PC-3 (cell line): ENCODE results near the gene GABBR2. TPM values are rescaled to one million over a fixed set of nuclear protein-coding genes. Genes with fewer than 3 reads are reported as not detected.

Source experiments
- ATAC-seq: fragments of 200-7000 bp; cut with Tn5 transposase; 2 replicates; pipeline ENCODE4 v1.9.1; 2020; ENCODE audit warnings: mild to moderate bottlenecking, moderate library complexity
- BruUV-seq: library from RNA; stranded (reverse); fragments of 400-500 nt; replicated peaks from 2 replicates; lab custom pipeline; 2021; lab: Mats Ljungman, UMichigan
- CTCF ChIA-PET: fragments of 300-600 bp; sonication (Branson Sonifier 250); formaldehyde crosslinking; loops from one replicate; lab custom pipeline; 2022; ENCODE audit warnings: antibody characterized with exemption; lab: Charles Lee
- POLR2A ChIA-PET: fragments of 300-600 bp; sonication (Branson Sonifier 250); formaldehyde crosslinking; loops from one replicate; lab custom pipeline; 2022; ENCODE audit warnings: antibody characterized with exemption; ENCODE audit not compliant: unreplicated experiment; lab: Charles Lee
- DNase-seq: peaks from one replicate; pipeline ENCODE4 v3.0.0-alpha.2; 2015
- H2AFZ ChIP-seq: fragments of 300-600 bp; sonication (generic); 2 replicates; pipeline ENCODE4 v1.6.0; 2016; ENCODE audit warnings: antibody characterized with exemption, low read length
- H3F3A ChIP-seq: fragments of 300-600 bp; sonication (generic); one replicate; pipeline ENCODE4 v1.6.0; 2017; ENCODE audit warnings: antibody characterized with exemption, low read length, control low read depth, mild to moderate bottlenecking; ENCODE audit not compliant: unreplicated experiment
- H3K27ac ChIP-seq: fragments of 300-600 bp; sonication (generic); 2 replicates; pipeline ENCODE4 v1.5.1; 2016; ENCODE audit warnings: mild to moderate bottlenecking, low read length
- H3K27me3 ChIP-seq: fragments of 300-600 bp; sonication (generic); 2 replicates; pipeline ENCODE4 v1.6.1; 2016; ENCODE audit warnings: low read length, mixed read lengths
- H3K36me3 ChIP-seq: fragments of 300-600 bp; sonication (generic); 2 replicates; pipeline ENCODE4 v1.6.1; 2016; ENCODE audit warnings: low read depth, mixed run types, low read length, mixed read lengths
- H3K4me1 ChIP-seq: fragments of 300-600 bp; sonication (generic); 2 replicates; pipeline ENCODE4 v1.5.1; 2016; ENCODE audit warnings: low read length; ENCODE audit not compliant: insufficient read depth
- H3K4me2 ChIP-seq: fragments of 300-600 bp; sonication (generic); 2 replicates; pipeline ENCODE4 v1.6.0; 2016; ENCODE audit warnings: low read length
- H3K4me3 ChIP-seq: fragments of 300-600 bp; sonication (generic); 2 replicates; pipeline ENCODE4 v1.5.1; 2016; ENCODE audit warnings: mild to moderate bottlenecking, low read length, mixed read lengths
- H3K79me2 ChIP-seq: fragments of 300-600 bp; sonication (generic); 2 replicates; pipeline ENCODE4 v1.6.1; 2017; ENCODE audit warnings: low read length, mixed read lengths
- H3K9ac ChIP-seq: fragments of 300-600 bp; sonication (generic); 2 replicates; pipeline ENCODE4 v1.6.0; 2016; ENCODE audit warnings: mild to moderate bottlenecking, low read length
- H3K9me2 ChIP-seq: fragments of 300-600 bp; sonication (generic); replicated peaks from 2 replicates; pipeline ENCODE4 v1.6.1; 2016; ENCODE audit warnings: mixed run types, low read length, mixed read lengths
- H3K9me3 ChIP-seq: fragments of 300-600 bp; sonication (generic); 2 replicates; pipeline ENCODE4 v1.6.1; 2016; ENCODE audit warnings: low read length, mixed read lengths
- H4K20me1 ChIP-seq: fragments of 300-600 bp; sonication (generic); 2 replicates; pipeline ENCODE4 v1.6.1; 2016; ENCODE audit warnings: low read length, mixed read lengths
- CTCF ChIP-seq: fragments of 300-600 bp; sonication (generic); conservative IDR thresholded peaks from 2 replicates; pipeline ENCODE4 v1.5.1; 2017; ENCODE audit warnings: antibody characterized with exemption, low read depth, mild to moderate bottlenecking, low read length
- EZH2 ChIP-seq: fragments of 300-600 bp; sonication (generic); IDR thresholded peaks from one replicate; pipeline ENCODE4 v1.6.1; 2017; ENCODE audit warnings: antibody characterized with exemption, mild to moderate bottlenecking, low read length; ENCODE audit not compliant: unreplicated experiment
- EZH2phosphoT487 ChIP-seq: fragments of 300-600 bp; sonication (generic); IDR thresholded peaks from 2 replicates; pipeline ENCODE4 v1.6.1; 2018; ENCODE audit warnings: mild to moderate bottlenecking, antibody characterized with exemption, low read length, borderline replicate concordance
- intact Hi-C: fragments of 100-400 bp; cut with micrococcal nuclease; formaldehyde crosslinking; loops from 2 replicates; pipeline ENCODE4 v1.9.0; 2023
- total RNA-seq: library from RNA; depleted of rRNA; stranded (reverse); fragments of >200 nt; gene quantifications from 2 replicates; pipeline ENCODE4 v1.2.3, GENCODE V29; 2014

Gene GABBR2
- total RNA-seq, 1 experiment from 2014 or later = 0.44 TPM

GRCh38 chr9:98412101-98412842, 296.5 kb downstream of the GABBR2 start:
- Histone ChIP-seq H3K9me2 (no peaks in the 10 kb centered on the region), H3K27ac (no peak overlapping the region), H3K9me3 (no peaks in the 10 kb centered on the region), H3K4me1 (no peaks in the 10 kb centered on the region), H3K79me2 (no peaks in the 10 kb centered on the region), H3K27me3 (no peaks in the 10 kb centered on the region), H3K9ac (no peak overlapping the region), H3K36me3 (no peaks in the 10 kb centered on the region), H2AFZ (no peak overlapping the region), H3K4me3 (no peak overlapping the region), H3K4me2 (no peak overlapping the region), H3F3A (no peaks in the 10 kb centered on the region), H4K20me1 (no peaks in the 10 kb centered on the region)
- ChIA-PET POLR2A (no interaction called here), CTCF (no interaction called here)
- ATAC-seq (no peak), DNase-seq (no peak)
- TF ChIP-seq CTCF (no peak), EZH2phosphoT487 (no peak), EZH2 (no peak)
- BruUV-seq = no TSS peak
- intact Hi-C loops = no loop called here

- Histone ChIP-seq H3K4me2 (no peak overlapping the region), H3K36me3 (no peaks in the 10 kb centered on the region), H3K9me3 (no peaks in the 10 kb centered on the region), H4K20me1 (no peaks in the 10 kb centered on the region), H2AFZ (no peak overlapping the region), H3K27me3 (no peaks in the 10 kb centered on the region), H3K79me2 (no peaks in the 10 kb centered on the region), H3K4me1 (no peaks in the 10 kb centered on the region), H3K9ac (no peak overlapping the region), H3K27ac (no peak overlapping the region), H3K4me3 (no peak overlapping the region), H3K9me2 (no peaks in the 10 kb centered on the region), H3F3A (no peaks in the 10 kb centered on the region)
- TF ChIP-seq EZH2phosphoT487 (no peak), EZH2 (no peak), CTCF (no peak)
- ChIA-PET POLR2A (no interaction called here), CTCF (no interaction called here)
- DNase-seq = no peak
- no peak for ATAC-seq
- BruUV-seq = no TSS peak
- intact Hi-C loops = no loop called here
These were observed 298.5 kb downstream of the GABBR2 start for GRCh38 chr9:98410185-98410697.

DNA sequence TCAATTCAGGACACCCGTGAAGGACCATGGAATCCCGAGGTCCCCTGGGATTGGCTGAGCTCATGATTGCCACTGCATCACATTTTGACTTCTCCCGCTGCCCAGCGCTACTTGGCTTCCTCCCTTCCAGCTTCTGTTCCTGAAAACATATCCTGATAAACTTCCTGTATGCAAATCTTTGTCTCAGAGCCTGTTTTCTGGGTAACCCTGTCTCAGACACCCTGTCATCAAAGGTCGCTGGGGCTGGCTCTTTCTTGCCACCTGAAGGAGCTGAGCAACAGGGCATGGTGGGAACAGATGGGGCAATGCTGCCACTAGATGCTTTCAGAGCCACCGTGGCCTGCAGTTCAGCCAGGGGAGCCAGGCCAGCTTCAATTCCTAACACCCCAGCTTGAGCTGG, 299.0 kb downstream of the GABBR2 start:
- no peak for ATAC-seq
- CTCF ChIA-PET = no interaction called here

More for the DNA sequence above, 299.0 kb downstream of the GABBR2 start:
- Histone ChIP-seq H3K9me2 (no peaks in the 10 kb centered on the region), H3K36me3 (no peaks in the 10 kb centered on the region), H3K4me3 (no peak overlapping the region), H3K4me1 (no peaks in the 10 kb centered on the region), H3K27me3 (no peaks in the 10 kb centered on the region), H3K79me2 (no peaks in the 10 kb centered on the region), H3K9ac (no peak overlapping the region), H3K4me2 (no peak overlapping the region), H3K9me3 (no peaks in the 10 kb centered on the region), H3F3A (no peaks in the 10 kb centered on the region), H2AFZ (no peak overlapping the region), H3K27ac (no peak overlapping the region), H4K20me1 (no peaks in the 10 kb centered on the region)
- intact Hi-C loops = no loop called here
- no peak for TF ChIP-seq EZH2
- no peak for TF ChIP-seq CTCF
- TF ChIP-seq EZH2phosphoT487 = no peak
- no TSS peak for BruUV-seq
- POLR2A ChIA-PET = no interaction called here
- DNase-seq = no peak
